ENCODE results near the gene PPM1H.
"Not testable (repeated sequence)": the region's sequence is repeated elsewhere in the genome, so short reads cannot be mapped to it uniquely, and the experiment has no call there.

PPM1H gene

DNA sequence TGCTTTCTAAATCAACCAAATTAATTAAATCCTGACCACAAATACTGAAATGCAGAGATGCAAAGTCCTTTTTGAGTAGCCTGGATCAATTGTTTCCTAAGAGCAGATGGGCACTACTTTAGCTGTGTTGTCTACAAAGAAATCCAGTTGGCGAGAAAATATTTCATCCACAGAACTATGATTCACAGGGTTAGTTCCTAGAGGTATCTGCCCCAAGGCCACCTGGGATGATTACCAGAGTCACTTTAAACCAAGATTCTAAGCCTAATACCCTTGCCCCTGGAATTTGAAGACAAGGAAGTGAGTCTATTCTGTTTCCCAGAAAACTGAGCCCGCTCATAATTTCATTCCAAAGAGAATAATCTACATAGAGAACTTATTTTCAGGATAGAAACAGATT lies 198.4 kb downstream of the PPM1H start:
- DNase-seq (ENCODE audit: low read depth in 2 of 2): no peak

DNA sequence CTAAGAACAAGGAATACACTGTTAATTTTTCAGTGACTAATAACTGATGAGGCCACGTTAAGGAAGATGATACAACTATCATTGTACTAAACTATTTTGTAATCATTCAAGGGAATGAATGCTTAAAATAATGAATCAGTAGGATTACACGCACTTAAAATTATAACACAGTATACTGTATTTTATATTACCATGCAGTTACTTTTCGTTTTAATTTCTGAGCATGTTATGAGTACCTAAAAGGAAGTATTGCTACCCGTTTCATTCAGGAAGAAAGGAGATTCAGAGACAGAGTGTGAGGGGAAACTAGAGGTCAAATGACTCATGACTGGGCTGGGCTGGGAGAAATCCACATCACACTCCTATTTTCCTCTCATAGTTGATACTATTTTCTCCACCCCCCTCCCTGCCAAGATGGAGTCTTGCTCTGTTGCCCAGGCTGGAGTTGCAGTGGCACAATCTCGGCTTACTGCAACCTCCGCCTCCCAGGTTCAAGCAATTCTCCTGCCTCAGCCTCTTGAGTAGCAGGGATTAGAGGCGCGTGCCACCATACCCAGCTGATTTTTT lies 202.0 kb downstream of the PPM1H start:
- no peak for DNase-seq (ENCODE audit: low read depth in 2 of 2)

DNA sequence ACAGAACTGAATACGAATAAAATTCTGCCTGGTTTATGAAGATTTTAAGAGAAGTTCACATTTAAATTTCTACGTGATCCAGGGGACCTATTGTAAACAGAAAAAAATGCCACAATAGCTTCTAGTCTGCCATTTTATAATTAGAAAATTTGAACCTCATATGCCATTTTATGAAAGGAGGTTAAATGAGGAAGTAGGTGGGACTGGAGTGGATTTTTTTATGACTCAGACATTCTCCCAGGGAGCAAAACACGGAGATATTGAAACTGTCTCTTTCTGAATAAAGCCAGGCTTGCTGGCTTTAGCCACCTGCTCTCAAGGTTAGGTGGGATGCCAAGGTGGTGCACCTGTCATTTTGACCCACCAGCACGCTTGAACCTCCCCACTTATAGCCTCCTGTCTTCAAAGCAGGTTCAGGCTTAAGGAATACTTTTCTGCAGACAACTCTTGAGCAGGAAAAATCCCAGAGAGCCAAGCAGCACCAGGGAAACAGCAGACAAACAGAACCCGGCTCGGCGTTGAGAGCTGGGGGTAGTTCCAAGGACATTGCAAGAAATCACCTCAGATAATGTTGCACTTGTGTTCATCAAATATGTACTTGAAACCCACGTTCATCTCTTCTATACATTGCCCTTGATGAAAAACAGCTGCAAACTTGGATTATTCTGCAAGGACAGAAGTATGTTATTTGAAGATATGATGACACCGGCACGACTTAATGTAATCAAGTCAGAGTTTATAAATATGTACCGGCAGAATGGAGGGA lies 203.7 kb downstream of the PPM1H start:
- no peak for DNase-seq (ENCODE audit: low read depth in 2 of 2)

DNA sequence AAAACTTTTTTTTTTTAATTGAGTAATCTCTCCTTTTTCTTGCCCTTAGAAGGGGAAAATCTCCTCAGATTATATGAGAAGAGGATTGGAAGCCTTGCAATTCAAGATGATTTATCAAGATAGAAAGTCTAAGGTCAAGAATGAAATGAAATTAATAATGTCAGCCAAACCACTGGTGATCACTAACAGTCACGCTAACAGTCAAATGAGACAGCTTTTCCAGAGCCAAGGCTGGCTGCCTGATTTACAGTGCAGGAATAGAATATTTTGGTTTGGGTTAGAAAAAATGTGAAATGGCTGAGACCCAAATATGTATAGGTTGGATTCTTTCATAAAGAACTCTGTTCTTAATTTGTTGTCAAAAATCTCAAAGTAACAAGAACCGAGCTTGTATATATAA lies 204.3 kb downstream of the PPM1H start:
- no peak for DNase-seq (ENCODE audit: low read depth in 2 of 2)

DNA sequence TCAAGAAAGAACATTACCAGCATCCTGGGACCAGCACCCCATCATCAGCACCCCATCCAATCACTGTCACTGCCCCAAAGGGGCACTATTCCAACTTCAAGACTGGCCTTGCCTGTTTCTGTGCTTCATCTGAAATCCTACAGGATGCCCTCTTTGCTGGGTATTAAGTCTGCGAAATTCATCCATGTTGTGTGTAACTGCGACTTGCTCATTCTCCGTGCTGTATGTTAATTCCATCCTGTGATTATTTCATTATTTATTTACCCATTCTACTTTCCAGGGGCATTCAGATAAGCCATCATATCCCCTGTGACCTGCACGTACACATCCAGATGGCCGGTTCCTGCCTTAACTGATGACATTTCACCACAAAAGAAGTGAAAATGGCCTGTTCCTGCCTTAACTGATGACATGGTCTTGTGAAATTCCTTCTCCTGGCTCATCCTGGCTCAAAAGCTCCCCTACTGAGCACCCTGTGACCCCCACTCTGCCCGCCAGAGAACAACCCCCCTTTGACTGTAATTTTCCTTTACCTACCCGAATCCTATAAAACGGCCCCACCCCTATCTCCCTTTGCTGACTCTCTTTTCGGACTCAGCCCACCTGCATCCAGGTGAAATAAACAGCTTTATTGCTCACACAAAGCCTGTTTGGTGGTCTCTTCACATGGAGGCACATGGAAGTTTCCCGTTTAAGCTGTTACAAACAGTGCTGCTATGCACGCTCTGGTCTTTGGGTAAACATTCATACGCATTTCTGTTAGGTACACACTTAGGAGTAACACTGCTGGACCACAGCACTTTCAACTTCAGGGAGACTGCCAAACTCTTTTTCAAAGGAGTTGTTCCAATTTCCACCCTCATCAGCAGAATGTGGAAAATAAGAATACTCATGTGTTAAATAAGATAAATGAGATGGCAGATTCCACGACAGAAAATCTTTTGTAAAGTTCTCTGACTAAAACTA lies 205.1 kb downstream of the PPM1H start:
- DNase-seq (ENCODE audit: low read depth in 2 of 2): not testable (repeated sequence)

DNA sequence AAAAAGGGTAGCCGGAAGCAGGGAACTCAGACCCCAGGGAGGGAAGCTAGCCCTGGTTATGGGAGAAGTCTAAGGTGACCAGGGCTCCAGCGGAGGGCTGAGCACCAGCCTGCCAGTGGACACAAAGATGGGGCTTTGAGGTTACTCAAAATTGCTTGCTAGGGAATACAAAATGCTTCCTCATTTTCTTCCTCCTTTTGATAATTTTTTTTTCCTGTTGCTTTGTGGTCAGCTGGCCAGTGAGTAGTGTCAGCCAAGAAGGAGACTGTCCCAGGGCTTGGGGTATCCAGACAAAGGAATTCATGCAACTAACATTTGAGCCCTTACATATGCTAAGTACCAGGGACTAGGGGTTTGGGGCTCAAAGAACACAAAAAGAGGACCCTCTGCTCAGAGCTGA lies 206.2 kb downstream of the PPM1H start:
- DNase-seq (ENCODE audit: low read depth in 2 of 2): no peak

DNA sequence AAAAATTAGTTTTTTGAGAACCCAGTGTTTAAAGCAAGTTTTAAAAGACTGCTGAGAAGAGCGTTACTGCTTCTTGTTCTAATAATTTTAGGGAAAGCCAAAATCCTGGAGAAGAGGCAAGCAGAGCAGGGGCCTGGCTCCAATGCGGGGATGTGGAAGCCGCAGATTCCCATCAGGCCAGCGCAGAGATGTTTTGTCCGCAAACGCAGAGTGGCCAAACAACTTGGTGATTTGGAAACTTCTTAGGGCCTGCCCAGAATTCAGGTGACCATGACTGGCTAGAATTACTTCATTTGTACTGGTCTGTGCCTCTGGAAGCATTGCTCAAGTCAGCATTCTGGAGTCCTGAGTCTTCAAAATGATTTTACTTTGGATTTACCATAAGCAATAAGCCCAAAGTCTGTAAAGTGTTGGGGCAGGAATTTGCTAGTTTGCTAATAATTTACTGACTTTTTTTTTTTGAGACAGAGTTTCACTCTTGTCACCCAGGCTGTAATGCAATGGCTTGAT lies 208.4 kb downstream of the PPM1H start:
- no peak for DNase-seq (ENCODE audit: low read depth in 2 of 2)

DNA sequence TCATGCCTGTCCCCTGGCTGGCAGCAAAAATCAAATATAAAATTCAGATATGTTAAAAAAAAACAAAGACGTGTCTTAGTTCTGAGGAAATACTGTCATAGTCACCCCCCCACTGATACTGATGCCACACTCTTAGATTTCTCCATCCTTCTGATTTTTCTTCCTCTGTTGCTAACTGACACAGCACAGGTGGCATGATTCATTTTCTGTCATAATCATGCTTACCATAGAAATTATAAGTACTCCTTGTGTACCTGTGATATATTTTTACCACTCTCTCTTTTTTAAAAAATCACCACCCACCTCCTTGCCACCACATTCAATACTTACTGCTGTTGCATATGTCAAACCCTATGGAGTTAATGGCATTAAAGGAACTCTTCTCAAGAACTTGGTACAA lies 209.2 kb downstream of the PPM1H start:
- no peak for DNase-seq (ENCODE audit: low read depth in 2 of 2)

DNA sequence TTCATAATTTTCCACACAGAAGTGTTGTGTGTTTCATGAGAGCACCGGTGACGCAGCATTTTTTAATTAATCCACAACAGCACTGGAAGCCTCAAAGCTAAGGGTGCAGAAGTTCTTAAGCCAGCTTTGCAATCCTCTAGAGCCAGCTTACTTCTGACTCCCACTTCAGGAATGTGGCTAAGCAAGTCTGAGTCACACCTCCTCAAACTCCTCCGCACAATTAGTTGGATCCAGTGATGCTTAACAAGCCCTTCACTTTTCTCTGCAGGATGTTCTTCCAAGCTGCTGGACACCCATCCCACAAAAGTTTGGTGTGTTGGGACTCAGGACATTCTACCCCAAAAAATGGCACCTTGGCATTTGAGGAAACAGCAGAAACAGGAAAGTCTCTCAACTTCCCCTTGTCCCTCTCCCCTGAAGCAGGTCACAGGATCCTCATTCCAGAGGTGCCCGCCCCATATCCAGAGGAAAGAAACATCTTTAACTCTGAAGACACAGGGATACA lies 210.0 kb downstream of the PPM1H start:
- no peak for DNase-seq (ENCODE audit: low read depth in 2 of 2)

DNA sequence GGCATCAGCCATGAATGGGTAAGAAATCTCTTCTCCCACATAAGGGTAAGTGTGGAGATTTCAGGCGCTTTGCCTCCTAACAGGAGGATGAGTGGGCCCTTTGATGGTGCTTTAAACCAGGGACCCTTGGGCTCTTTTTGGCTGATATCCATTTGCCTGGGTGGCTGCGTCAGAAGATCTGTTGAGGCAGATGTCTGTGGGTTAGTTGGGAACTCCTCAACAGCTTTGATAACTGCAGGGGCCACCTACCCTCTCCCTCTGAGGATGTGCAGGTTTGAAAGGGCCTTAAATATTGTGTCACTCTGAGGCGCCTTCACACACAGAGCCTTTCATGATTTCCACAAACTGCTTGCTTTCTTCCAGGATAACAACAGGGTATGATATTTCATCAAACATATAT lies 210.7 kb downstream of the PPM1H start:
- DNase-seq (ENCODE audit: low read depth in 2 of 2): no peak

DNA sequence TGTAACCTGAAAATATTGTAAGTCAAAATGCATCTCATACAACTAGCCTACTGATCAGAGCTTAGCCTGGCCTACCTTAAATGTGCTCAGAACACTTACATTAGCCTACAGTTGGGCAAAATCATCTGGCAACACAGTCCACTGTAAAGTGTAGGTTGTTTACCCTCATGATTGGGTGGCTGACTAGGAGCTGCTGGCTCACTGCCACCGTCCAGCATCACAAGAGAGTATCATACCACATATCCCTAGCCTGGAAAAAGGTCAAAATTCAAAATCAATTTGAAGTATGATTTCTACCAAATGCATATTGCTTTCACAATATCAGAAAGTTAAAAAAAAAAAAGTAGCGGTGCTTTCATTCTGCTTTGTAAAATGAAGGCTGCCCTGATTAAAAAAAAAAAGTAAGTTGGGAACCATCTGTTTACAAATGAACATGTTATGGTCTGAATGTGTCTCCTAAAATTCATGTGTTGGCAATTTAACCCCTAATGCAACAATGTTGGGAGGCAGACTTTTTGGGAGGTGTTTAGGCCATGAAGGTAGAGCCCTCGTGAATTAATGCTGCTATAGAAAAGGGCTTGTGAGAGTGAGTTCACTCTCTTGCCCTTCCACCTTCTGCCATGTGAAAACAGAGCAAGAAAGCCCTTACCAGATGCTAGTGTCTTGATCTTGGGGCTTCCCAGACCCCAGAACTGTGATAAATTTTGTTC lies 211.8 kb downstream of the PPM1H start:
- DNase-seq (ENCODE audit: low read depth in 2 of 2): no peak

DNA sequence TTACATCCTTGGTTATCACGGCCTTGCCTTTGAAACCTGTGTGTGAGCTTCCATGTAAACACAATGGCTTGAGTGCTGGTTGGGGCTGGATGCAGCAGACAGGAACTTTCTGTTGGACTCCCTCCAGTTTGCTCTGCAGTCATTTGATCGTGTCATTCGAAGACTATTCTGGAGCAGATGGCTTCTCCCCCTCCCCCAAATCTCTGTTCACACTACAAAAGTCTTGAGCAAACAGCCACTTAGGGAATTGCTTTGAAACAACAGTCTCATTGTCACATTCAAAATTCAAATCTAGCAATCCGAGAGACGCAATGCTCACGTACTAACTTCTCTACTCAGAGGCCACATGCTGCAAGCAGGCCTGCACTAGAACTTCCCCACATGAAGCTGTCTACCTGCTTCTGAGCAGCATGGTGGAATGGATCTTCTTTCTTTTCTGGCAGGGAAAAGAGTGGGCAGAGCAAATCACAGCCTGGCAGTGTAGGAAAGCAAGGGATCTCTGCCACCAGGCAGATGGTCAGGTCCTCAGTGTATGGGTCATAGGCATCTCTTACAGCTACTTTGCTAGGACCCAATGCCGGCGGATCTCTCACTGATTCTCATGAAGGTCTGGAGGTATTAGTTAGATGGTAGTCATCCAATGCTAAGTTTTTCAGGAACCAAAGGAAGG lies 214.2 kb downstream of the PPM1H start:
- DNase-seq (ENCODE audit: low read depth in 2 of 2): no peak

DNA sequence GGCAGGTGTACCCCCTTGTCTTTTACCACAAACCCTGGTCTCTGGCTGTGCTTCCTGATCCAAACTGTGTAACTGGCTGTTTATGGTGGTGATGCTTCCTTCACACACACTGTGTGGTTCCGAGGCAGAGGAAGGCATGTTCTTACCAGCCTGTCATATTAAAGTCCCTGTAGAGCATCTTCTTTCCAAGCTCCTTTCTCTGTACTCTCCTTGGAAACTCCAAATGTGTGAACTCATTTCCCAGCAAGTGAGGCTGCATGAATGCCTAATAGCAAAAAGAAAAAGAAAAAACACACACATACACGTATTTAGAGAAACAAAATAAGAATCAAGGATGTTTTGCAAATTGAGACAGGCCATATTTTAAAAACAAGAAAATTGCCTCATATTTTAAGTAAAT lies 214.9 kb downstream of the PPM1H start:
- no peak for DNase-seq (ENCODE audit: low read depth in 2 of 2)

DNA sequence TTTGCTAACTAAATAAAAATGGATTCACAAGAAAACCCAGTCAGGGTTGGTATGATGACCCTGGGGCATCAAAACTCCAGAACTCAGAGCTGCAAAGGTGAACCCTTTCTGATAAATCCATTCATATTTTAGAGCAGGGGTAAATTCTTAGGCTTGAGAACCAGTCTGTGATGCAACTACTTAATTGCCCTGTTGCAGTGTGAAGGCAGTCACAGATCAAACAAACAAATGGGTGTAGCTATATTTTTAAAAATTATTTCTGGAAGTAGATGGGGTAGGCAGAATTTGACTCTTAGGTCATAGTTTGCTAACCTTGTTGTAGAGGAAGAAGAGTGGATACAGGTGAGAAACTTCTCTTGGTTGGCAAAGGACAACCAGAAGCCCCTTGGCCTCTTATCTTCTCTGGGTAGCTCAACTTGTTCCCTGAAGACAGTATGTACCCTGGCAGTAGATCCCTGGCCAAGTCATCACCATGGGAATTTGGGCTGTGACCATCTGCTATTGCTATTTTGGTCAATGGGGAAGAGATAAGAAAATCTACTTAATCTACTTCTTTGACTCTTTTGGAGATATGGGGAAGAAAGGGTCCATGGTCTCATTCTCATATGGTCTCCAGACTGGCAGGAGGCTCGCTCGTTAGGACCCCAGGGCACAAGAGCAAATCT lies 216.1 kb downstream of the PPM1H start:
- no peak for DNase-seq (ENCODE audit: low read depth in 2 of 2)

DNA sequence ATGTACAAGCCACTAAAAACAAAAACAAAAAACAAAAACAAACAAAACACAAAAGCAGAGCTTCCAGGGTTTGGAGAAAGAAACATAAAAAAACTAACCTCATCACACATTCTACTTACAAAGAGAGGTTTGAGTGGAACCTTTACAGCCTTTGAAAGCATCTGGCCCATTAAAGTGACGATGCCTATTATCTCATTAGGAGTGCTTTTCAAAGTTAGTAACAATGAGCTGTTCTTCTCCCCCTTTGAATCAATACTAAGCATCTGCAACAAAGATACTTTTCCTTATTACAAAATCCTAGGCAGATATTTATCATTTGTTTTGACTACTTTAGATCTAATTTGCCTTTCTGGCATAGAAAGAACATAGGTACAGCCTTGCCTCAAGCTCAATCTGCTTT lies 217.3 kb downstream of the PPM1H start:
- DNase-seq (ENCODE audit: low read depth in 2 of 2): no peak

DNA sequence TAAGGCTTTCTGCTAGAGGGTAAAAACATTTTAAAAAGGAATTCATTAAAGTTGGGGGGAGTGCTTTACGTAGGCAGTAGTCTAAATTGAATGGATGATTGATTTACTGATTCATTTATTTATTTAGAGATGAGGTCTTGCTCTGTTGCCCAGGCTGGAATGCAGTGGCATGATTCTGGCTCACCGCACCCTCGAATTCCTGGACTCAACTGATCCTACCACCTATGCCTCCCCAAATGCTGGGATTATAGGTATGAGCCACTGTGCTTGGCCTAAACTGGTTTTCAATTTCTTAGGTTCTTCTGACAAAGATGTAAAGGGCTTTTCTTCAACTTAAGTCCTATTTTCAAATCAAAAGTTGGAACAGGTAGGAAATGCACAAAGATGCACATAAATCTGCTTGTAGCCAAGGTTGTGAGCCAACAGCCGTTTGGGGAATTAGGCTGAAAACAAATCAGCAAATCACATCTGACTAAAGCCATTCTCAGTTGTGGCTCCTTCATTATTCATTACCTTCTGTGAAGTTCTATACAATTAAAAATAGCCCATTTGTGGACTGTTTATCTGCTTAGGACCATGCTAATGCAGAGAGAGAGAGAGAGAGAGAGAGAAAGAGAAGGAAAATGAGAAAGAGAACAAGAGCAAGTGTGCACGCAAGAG lies 218.0 kb downstream of the PPM1H start:
- DNase-seq (ENCODE audit: low read depth in 2 of 2): no peak

DNA sequence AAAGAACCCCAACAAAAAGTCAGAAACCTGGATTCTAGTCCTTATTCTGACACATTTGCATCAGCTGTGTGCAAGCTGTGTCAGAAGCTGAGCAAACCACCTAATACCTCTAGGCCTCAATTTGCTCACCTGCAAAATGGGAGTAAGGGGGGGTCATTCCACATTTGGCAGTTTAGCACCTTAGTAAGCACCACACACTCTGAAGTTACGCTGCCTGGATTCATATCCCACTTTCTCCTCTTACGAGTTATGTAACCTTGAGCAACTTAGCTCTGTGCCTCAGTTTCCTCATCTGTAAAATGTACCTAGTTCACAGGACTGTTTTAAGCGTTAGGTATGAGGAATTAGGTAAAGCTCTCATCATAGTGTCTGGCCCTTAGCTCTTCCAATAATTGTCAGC lies 218.9 kb downstream of the PPM1H start:
- no peak for DNase-seq (ENCODE audit: low read depth in 2 of 2)

DNA sequence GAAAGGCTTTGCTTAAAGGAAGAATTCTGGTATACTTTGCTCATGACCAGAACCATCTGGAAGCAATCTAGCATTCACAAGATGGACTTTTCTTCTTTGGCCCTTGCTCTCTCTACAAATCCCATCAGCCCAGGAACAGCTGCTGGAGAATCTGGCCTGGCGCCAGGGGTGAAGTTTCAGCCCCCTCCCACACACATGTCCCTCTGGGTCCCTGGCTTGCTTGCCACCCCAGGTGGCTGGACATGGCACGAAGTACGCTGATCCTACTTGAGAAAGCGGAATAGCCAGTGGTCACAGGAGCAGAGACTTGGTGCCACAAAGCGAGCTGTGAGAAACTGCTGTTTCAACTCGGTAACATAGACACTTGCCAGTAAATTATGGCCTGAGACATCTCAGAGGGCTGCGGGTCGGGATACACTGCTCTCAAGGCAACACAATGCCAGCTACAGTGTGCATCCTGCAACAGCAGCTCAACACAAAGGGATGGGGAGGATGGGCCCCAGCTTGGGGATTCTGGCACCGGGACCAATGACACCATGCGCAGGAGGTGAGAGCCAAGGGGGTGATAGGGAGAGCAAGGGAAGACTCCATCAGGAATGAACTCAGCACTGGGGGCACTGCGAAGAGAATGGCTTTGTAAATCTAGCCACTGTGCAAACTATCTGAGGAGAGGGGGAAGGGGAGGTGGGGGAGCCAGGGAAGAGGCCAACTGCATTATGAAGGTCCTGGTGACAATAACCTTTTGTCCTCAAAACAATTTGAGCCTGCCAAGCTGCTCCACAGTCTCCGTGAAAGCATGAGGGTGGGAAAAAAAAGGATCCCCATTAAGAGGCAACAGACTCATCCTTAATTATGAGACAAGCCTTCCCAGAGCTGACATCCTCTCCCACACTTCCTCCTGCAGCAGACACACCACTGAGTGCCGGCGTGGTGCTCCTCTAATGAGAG lies 219.9 kb downstream of the PPM1H start:
- no peak for DNase-seq (ENCODE audit: low read depth in 2 of 2)
